SK-N-SH treated with all-trans-retinoic acid at 6 μM for 48 hours (cell line): ENCODE results near the gene CPTP.

ENCODE experiments used
- ATAC-seq: fragments of 200-7000 bp; cut with Tn5 transposase; 3 replicates; pipeline ENCODE4 v1.9.1; 2020; ENCODE audit warnings: mild to moderate bottlenecking, moderate library complexity
- ARNTL ChIP-seq: fragments of 450-650 bp; formaldehyde crosslinking; IDR thresholded peaks from 2 replicates; pipeline ENCODE4 v1.5.0; 2020; ENCODE audit warnings: low read depth, mild to moderate bottlenecking, moderate library complexity, borderline replicate concordance
- BACH2 ChIP-seq: fragments of 250-450 bp; sonication (Bioruptor Pico); IDR thresholded peaks from 2 replicates; pipeline ENCODE4 v1.9.0; 2021; ENCODE audit warnings: mild to moderate bottlenecking, borderline replicate concordance
- CREB5 ChIP-seq: fragments of 250-450 bp; sonication (Bioruptor Pico); IDR thresholded peaks from 2 replicates; pipeline ENCODE4 v1.5.1; 2020; ENCODE audit warnings: low read depth, mild to moderate bottlenecking, moderate library complexity
- CSDC2 ChIP-seq: fragments of 250-450 bp; sonication (Bioruptor Pico); IDR thresholded peaks from 2 replicates; pipeline ENCODE4 v1.5.0; 2020; ENCODE audit warnings: mild to moderate bottlenecking, moderate library complexity
- CSRNP3 ChIP-seq: fragments of 250-450 bp; sonication (Bioruptor Pico); IDR thresholded peaks from 2 replicates; pipeline ENCODE4 v1.5.1; 2021; ENCODE audit warnings: mild to moderate bottlenecking, moderate library complexity
- ESRRG ChIP-seq: fragments of 250-450 bp; sonication (Bioruptor Pico); IDR thresholded peaks from 2 replicates; pipeline ENCODE4 v1.6.1; 2021; ENCODE audit warnings: mild to moderate bottlenecking
- GLIS3 ChIP-seq: fragments of 250-450 bp; sonication (Bioruptor Pico); IDR thresholded peaks from 2 replicates; pipeline ENCODE4 v1.5.0; 2020; ENCODE audit warnings: mild to moderate bottlenecking, moderate library complexity
- ISL1 ChIP-seq: fragments of 250-450 bp; sonication (Bioruptor Pico); IDR thresholded peaks from 2 replicates; pipeline ENCODE4 v2.1.2; 2022; ENCODE audit warnings: mild to moderate bottlenecking, moderate library complexity
- OSR1 ChIP-seq: fragments of 250-450 bp; sonication (Bioruptor Pico); IDR thresholded peaks from 2 replicates; pipeline ENCODE4 v1.8.0; 2022; ENCODE audit warnings: moderate library complexity, mild to moderate bottlenecking, inconsistent platforms
- PPARA ChIP-seq: fragments of 250-450 bp; sonication (Bioruptor Pico); IDR thresholded peaks from 2 replicates; pipeline ENCODE4 v1.5.0; 2020; ENCODE audit warnings: mild to moderate bottlenecking, borderline replicate concordance
- RARB ChIP-seq: fragments of 250-450 bp; sonication (Bioruptor Pico); IDR thresholded peaks from 2 replicates; pipeline ENCODE4 v1.8.0; 2021; ENCODE audit warnings: mild to moderate bottlenecking, moderate library complexity
- SNAI2 ChIP-seq: fragments of 250-450 bp; sonication (Bioruptor Pico); IDR thresholded peaks from 2 replicates; pipeline ENCODE4 v1.5.0; 2020; ENCODE audit warnings: mild to moderate bottlenecking, moderate library complexity
- TCF4 ChIP-seq: fragments of 250-450 bp; sonication (Bioruptor Pico); IDR thresholded peaks from 2 replicates; pipeline ENCODE4 v1.8.0; 2021; ENCODE audit warnings: mild to moderate bottlenecking, moderate library complexity, borderline replicate concordance
- ZC3H10 ChIP-seq: fragments of 250-450 bp; sonication (Bioruptor Pico); IDR thresholded peaks from 2 replicates; pipeline ENCODE4 v1.5.1; 2021; ENCODE audit warnings: mild to moderate bottlenecking, moderate library complexity
- ZFP3 ChIP-seq: fragments of 250-450 bp; sonication (Bioruptor Pico); IDR thresholded peaks from 2 replicates; pipeline ENCODE4 v1.5.0; 2020; ENCODE audit warnings: mild to moderate bottlenecking, moderate library complexity
- ZNF565 ChIP-seq: fragments of 450-650 bp; formaldehyde crosslinking; conservative IDR thresholded peaks from 2 replicates; pipeline ENCODE4 v1.5.0; 2020; ENCODE audit warnings: low read depth, mild to moderate bottlenecking, moderate library complexity
- ZNF70 ChIP-seq: fragments of 450-650 bp; formaldehyde crosslinking; IDR thresholded peaks from 2 replicates; pipeline ENCODE4 v1.5.0; 2020; ENCODE audit warnings: mild to moderate bottlenecking, moderate library complexity
- ZNF8 ChIP-seq: fragments of 450-650 bp; formaldehyde crosslinking; IDR thresholded peaks from 2 replicates; pipeline ENCODE4 v1.5.0; 2020; ENCODE audit warnings: mild to moderate bottlenecking, moderate library complexity
- TF ChIP-seq, protein P1 (sequence below): fragments of 250-450 bp; sonication (Bioruptor Pico); IDR thresholded peaks from 2 replicates; pipeline ENCODE4 v1.8.0; 2020; ENCODE audit warnings: mild to moderate bottlenecking, moderate library complexity, borderline replicate concordance
- TF ChIP-seq, protein P2 (sequence below): fragments of 250-450 bp; sonication (Bioruptor Pico); IDR thresholded peaks from 2 replicates; pipeline ENCODE4 v1.8.0; 2021; ENCODE audit warnings: low read depth, mild to moderate bottlenecking, moderate library complexity, borderline replicate concordance

The CPTP gene

GRCh38 chr1:1371746-1372711, 47.4 kb downstream of the CPTP start (continued):
- no peak for TF ChIP-seq CREB5 (CRISPR knock-in tag)
- TF ChIP-seq TCF4 (CRISPR knock-in tag), result no peak
- TF ChIP-seq ZNF565 (CRISPR knock-in tag), result no peak
- no peak for TF ChIP-seq CSRNP3 (CRISPR knock-in tag)
- no peak for TF ChIP-seq ARNTL

GRCh38 chr1:1373051-1373814, 48.6 kb downstream of the CPTP start:
- TF ChIP-seq RARB (CRISPR knock-in tag) (no peak), ZNF70 (no peak), PPARA (CRISPR knock-in tag) (no peak), BACH2 (CRISPR knock-in tag) (no peak)
- ATAC-seq, result no peak

DNA sequence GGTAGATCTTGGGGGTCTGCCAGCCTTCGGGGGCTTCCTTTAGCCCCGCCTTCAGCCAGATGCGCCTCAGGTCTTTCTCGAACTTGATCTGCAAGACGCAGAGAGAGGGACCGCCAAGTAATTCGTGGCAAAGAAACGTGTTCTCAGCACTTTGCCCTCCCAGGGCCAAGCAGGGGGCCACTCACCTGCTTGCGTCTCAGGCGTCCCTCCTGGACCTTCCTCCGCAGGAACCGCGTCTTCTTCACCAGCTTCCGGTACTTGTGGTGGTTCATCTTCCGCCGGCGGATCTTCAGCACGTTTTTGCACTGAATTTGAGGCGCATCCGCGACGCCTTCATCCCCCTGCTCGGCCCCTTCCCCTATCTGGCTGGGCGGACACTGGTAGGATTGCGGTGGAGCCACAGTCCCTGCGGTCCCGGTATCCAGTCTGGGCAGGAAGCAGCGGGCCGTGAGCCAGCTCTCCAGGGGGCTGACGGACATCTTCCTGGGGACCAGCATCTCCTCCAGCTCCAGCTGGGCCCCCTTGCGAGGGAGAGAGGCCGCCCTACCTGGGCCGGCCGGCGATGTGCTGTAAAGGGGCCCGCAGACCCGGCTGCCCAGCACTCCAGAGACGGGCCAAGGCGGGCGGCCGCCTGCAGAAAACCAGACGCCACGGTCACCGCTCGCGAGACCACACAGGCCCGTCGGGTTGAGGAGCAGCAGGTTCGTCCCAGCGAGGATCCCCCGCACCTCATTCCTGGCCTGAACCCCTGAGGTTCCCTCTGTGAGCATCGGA, 49.4 kb downstream of the CPTP start:
- TF ChIP-seq ZC3H10 (CRISPR knock-in tag) (no peak), ESRRG (CRISPR knock-in tag) (no peak), ISL1 (no peak), ZFP3 (CRISPR knock-in tag) (no peak)
- no peak for ATAC-seq

- peak; percentile 1; the same call in 2 of the 3 replicates for ATAC-seq
- TF ChIP-seq CREB5 (CRISPR knock-in tag) (no peak), ISL1 (no peak), OSR1 (CRISPR knock-in tag) (no peak), CSDC2 (CRISPR knock-in tag) (no peak), SNAI2 (CRISPR knock-in tag) (no peak), ZC3H10 (CRISPR knock-in tag) (no peak), RARB (CRISPR knock-in tag) (no peak), PPARA (CRISPR knock-in tag) (no peak), GLIS3 (CRISPR knock-in tag) (no peak), CSRNP3 (CRISPR knock-in tag) (no peak), ZNF8 (CRISPR knock-in tag) (no peak)
- TF ChIP-seq, protein P1, sequence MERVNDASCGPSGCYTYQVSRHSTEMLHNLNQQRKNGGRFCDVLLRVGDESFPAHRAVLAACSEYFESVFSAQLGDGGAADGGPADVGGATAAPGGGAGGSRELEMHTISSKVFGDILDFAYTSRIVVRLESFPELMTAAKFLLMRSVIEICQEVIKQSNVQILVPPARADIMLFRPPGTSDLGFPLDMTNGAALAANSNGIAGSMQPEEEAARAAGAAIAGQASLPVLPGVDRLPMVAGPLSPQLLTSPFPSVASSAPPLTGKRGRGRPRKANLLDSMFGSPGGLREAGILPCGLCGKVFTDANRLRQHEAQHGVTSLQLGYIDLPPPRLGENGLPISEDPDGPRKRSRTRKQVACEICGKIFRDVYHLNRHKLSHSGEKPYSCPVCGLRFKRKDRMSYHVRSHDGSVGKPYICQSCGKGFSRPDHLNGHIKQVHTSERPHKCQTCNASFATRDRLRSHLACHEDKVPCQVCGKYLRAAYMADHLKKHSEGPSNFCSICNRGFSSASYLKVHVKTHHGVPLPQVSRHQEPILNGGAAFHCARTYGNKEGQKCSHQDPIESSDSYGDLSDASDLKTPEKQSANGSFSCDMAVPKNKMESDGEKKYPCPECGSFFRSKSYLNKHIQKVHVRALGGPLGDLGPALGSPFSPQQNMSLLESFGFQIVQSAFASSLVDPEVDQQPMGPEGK, result no peak
- TF ChIP-seq, protein P2, sequence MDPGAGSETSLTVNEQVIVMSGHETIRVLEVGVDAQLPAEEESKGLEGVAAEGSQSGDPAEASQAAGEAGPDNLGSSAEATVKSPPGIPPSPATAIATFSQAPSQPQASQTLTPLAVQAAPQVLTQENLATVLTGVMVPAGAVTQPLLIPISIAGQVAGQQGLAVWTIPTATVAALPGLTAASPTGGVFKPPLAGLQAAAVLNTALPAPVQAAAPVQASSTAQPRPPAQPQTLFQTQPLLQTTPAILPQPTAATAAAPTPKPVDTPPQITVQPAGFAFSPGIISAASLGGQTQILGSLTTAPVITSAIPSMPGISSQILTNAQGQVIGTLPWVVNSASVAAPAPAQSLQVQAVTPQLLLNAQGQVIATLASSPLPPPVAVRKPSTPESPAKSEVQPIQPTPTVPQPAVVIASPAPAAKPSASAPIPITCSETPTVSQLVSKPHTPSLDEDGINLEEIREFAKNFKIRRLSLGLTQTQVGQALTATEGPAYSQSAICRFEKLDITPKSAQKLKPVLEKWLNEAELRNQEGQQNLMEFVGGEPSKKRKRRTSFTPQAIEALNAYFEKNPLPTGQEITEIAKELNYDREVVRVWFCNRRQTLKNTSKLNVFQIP, result no peak
These were observed 50.0 kb downstream of the CPTP start for GRCh38 chr1:1374589-1374928.
